Cortex of kidney (tissue), 1 donor: Measurements from ENCODE around the gene KRT33A.

Experiments used
- DNase-seq: peaks from one replicate; lab custom pipeline; 2025; lab: John Stamatoyannopoulos, UW

KRT33A gene

DNA sequence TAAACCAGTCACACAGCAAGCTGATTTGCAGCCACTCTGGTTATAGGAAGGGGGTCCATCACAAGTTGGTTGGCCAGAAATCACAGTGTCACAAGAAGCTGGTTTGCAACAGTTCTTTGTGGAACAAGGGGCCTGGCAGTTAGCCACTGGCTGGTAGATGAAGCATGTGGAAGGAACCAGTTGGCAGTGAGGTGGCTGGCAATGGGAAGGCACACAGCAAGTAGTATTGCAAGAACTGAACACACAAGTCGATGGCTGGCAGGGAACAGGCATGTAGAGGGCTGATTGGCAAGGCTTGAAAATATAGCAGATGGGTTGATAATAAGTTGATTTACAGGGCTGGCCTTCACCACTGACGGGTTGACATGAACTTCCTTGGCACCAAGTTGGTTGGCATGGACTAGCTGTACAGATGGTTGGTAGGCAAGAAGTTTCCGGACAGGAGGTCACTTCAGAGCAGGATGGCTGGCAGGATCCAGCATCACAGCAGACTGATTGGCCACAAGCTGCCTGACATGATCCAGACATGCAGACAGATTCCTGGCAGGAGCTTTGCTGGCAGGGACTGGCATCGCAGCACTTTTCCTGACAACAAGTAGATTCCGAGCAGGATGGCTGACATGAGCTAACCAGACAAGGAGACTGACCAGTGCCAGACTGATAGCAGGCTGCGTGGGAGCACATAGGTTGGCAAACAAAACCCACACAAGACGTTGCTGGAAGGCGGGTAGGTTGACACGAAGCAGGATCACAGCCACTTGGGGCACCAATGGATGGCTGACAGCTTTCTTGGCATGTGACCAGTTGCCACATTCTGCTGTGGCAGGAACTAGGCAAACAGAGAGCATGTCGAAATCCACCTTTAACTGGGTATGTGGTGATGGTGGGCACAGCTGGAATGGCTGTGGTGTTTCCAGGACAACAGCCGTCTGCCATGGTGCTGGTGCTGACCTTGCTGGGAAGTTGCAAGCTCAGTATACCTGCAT, 48.4 kb downstream of the KRT33A start, which contains the start of gene KRTAP29-1:
Gene KRTAP29-1 (minus strand): TSS at position 936 of the 986 bp plus-strand sequence. CDS start 0 bp downstream, at position 936.
- DNase-seq: no peak

- no peak for DNase-seq
Observed at GRCh38 chr17:41301204-41301790, 49.3 kb downstream of the KRT33A start.

DNA sequence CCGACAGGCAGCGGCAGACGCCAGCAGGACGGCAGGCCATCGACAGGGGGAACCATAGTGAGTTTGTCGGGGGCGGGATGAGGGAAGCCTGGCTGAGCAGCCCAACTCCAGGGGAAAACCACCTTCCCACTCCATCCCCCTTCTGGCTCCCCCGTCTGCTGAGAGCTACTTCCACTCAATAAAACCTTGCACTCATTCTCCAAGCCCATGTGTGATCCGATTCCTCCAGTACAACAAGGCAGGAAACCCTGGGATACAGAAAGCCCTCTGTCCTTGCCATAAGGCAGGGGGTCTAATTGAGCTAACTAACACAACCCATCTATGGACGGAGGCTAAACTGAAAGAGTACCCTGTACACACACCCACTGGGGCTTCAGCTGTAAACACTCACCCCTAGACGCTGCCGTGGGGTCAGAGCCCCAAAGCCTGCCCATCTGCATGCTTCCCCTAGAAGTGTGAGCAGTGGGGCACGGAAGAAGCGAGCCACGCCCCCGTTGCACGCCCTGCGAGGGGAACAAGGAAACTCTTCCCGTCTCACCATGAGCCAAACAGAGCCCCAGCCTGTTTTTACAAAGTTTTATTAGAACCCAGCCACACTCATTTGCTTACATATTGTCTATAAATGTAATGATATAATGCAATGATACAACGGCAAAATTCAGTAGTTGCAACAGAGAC, 52.0 kb downstream of the KRT33A start:
- DNase-seq: no peak

DNA sequence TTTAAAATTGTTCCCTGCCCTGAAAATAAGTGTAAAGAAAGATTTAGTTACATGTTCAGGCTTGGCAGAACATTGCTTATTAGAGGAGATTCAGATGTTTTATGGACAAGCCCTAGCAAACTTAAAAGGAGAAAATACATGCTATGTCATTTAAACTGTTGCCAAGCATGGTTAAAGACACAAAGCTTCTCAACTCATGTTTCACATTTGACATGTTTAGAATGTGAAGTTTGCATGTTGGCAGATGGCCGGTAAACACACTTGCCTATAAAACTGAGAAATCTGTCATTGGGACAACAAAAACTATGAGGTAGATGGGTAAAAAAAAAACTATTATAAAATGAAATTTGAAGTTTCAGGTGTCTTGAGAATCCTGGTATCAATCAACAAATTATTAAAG, 53.8 kb downstream of the KRT33A start:
- DNase-seq: no peak
